Astrocyte of the cerebellum (primary cell): ENCODE measurements around the gene RFX4.
A peak's percentile ranks its signal among the peaks of the same experiment; 100 is the strongest.

Experiments
- DNase-seq: peaks from one replicate; pipeline ENCODE4 v3.0.0-alpha.2; 2011; ENCODE audit warnings: low read depth
- H3K4me3 ChIP-seq: 2 replicates; pipeline ENCODE4 v1.5.1; 2011; ENCODE audit warnings: mild to moderate bottlenecking, low read depth, low read length, moderate library complexity
- in situ Hi-C: cut with HindIII; loops from 2 replicates; pipeline ENCODE4 v1.10.0; 2017; ENCODE audit warnings: low sequenced_read_pairs
- TF ChIP-seq, protein P1 (sequence below): IDR thresholded peaks from 2 replicates; pipeline ENCODE4 v1.5.1; 2012; ENCODE audit warnings: low read length, low read depth, moderate library complexity, mild to moderate bottlenecking; ENCODE audit errors: missing control alignments

Gene RFX4

DNA sequence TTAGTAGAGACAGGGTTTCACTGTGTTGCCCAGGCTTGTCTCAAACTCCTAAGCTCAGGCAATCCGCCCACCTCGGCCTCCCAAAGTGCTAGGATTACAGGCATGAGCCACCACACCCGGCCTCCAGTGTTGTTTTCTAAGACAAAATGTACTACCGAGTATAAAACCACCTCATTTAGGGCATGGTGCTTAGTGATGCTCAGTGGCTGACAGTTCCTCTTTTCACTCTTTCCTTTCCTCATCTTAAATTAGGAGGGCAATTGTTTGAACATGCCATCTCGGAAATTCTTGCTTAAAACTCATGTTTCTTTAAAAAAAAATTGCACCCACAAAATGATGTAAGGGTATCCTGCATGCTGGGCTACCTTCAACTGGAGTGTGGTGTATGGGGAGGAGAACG lies 89.0 kb downstream of the RFX4 start:
- TF ChIP-seq, protein P1, sequence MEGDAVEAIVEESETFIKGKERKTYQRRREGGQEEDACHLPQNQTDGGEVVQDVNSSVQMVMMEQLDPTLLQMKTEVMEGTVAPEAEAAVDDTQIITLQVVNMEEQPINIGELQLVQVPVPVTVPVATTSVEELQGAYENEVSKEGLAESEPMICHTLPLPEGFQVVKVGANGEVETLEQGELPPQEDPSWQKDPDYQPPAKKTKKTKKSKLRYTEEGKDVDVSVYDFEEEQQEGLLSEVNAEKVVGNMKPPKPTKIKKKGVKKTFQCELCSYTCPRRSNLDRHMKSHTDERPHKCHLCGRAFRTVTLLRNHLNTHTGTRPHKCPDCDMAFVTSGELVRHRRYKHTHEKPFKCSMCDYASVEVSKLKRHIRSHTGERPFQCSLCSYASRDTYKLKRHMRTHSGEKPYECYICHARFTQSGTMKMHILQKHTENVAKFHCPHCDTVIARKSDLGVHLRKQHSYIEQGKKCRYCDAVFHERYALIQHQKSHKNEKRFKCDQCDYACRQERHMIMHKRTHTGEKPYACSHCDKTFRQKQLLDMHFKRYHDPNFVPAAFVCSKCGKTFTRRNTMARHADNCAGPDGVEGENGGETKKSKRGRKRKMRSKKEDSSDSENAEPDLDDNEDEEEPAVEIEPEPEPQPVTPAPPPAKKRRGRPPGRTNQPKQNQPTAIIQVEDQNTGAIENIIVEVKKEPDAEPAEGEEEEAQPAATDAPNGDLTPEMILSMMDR: no peak
- in situ Hi-C loops: no loop called here
- H3K4me3 ChIP-seq: no peak overlapping the region
- DNase-seq: no peak

DNA sequence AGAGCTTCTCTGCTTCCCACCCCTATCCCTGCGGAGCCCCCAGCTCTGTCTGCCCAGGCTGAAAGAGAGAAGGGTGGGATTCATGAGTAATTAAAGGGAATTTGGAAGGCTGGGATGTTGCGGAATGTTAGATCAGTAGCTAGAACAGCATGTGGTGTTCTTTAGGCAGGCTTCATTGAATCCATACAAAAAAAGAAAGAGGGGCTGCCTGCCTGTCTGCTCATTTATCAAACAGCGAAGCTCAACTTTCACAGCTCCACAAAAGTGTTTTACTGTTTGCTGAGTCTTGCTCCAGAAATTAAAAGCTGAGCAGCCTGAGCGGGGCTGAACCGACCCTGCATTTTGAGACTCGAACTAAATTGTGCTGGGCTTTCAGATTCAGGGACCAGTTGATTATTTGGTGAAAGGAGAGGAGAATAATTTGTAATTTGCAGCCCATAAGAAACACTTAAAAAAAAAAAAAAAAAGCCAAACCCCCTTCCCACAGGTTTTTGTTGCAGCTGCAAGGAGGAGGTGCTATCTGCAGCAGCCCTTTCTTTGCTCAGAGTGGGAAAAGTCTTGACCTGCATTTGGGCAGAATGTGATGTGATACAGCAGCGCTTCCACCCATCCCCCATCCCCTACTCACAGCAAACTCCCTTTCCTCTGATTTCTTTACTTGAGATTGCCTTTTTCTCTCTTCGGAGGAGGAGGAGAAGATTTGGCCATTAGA lies 89.7 kb downstream of the RFX4 start:
- TF ChIP-seq, protein P1: no peak
- in situ Hi-C loops: no loop called here
- H3K4me3 ChIP-seq: no peak overlapping the region
- DNase-seq: peak; percentile 13

DNA sequence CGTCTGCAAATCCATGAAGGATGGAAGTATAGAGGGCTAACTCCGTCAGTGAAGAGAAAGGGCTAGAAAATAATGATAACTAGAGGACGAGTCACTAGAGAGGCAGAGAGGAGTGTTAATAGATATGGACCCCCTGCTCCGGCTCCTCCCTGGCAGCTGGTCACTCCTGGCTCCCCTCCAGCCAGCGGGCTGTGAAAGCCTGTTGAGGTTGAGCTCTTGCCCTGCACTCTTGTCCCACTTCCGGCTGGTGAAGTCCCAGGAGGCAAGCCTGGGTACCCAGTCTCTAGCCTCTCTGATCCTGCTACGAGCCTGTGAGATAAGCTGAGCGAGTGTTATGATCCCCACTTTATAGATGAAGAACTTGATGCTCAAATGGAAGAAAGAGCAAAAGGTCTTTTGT lies 90.3 kb downstream of the RFX4 start:
- no peak overlapping the region for H3K4me3 ChIP-seq
- in situ Hi-C loops: no loop called here
- DNase-seq: no peak
- TF ChIP-seq, protein P1: no peak

DNA sequence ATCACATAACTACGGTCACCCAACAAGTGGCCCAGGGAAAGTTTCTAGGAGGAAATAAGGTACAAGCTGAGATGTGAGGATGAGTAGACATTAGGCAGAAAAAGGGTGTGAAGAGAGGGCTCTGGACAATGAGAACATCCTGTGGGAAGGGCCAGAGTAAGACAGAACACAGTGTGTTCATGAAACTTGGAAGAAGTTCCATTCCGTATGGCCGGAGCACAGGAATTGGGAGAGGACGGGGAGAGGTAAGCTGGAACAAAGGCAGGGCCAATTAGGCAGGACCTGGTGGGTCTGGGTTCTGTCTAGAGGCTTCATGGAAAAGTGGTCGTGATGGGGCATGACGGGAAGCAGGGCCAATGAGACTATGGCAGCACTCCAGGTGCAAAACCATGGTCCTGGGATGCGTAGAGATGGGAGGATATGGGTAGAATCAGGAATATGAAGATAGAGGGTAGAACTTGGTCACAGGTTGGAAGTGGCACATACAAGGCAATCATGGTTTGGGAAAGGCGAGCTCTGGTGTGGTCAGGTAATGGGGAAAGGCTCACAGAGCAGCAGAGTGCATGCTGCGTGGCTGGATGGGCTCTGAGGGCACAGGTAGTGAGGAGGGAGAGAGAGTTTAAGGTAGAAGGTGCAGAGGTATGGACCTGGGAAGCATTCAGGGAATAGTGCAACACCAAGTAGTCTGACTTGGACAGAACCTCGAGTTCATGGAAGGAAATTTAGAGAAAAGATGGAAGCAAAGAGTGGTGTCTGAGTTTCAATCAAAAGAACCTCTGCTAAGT lies 93.0 kb downstream of the RFX4 start:
- in situ Hi-C loops: no loop called here
- TF ChIP-seq, protein P1: no peak
- DNase-seq: no peak
- no peak overlapping the region for H3K4me3 ChIP-seq

DNA sequence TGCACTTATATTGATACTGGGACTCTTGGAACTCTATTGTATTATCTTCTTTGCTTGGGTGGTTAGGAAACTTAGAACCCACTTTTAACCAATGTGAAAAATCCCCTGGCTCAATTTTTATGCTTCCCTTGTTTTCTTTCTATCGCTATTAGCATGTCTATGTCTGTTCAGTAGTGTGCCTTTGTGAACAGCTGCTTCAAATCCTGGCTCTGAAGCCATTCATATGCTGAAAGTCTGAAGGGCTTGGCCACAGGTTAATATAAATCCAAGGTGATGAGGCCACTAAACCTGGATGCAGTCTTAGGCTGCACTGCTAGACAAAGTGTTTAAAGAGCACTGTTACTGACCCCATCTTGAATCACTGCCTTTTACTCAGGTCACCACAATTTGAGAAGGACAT lies 96.8 kb downstream of the RFX4 start:
- TF ChIP-seq, protein P1: no peak
- no peak overlapping the region for H3K4me3 ChIP-seq
- in situ Hi-C loops: no loop called here
- DNase-seq: no peak

DNA sequence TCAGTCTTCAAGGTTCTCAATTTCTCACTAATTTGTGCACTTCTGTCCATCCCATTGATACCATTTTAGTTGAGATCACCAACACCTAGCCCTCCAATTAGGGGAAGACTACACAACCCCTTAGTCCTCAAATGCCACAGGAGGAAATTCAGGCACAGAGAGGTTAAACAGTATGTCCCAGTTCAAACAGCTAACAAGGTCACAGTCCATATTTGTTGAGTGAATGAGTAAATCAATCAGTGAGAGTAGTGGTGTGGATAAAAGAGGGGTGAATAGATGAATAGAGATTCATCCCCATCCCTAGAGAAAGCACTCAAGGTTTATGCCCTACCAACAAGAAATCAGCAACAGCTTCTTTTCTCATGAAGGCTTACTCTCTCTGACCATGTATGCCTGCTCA lies 97.5 kb downstream of the RFX4 start:
- no peak overlapping the region for H3K4me3 ChIP-seq
- TF ChIP-seq, protein P1: no peak
- DNase-seq: no peak
- in situ Hi-C loops: no loop called here
